Epithelial cell of alveolus of lung (primary cell): ENCODE results near the gene PUSL1. TPM values are rescaled to one million over a fixed set of nuclear protein-coding genes. Genes with fewer than 3 reads are reported as not detected.

Experiments
- total RNA-seq: library from RNA; depleted of rRNA; stranded (reverse); fragments of >200 nt; gene quantifications from 2 replicates; pipeline ENCODE4 v1.2.1, GENCODE V29; 2015

The PUSL1 gene, protein sequence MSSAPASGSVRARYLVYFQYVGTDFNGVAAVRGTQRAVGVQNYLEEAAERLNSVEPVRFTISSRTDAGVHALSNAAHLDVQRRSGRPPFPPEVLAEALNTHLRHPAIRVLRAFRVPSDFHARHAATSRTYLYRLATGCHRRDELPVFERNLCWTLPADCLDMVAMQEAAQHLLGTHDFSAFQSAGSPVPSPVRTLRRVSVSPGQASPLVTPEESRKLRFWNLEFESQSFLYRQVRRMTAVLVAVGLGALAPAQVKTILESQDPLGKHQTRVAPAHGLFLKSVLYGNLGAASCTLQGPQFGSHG
- total RNA-seq: 22.8 and 29.1 TPM in 2 replicates

DNA sequence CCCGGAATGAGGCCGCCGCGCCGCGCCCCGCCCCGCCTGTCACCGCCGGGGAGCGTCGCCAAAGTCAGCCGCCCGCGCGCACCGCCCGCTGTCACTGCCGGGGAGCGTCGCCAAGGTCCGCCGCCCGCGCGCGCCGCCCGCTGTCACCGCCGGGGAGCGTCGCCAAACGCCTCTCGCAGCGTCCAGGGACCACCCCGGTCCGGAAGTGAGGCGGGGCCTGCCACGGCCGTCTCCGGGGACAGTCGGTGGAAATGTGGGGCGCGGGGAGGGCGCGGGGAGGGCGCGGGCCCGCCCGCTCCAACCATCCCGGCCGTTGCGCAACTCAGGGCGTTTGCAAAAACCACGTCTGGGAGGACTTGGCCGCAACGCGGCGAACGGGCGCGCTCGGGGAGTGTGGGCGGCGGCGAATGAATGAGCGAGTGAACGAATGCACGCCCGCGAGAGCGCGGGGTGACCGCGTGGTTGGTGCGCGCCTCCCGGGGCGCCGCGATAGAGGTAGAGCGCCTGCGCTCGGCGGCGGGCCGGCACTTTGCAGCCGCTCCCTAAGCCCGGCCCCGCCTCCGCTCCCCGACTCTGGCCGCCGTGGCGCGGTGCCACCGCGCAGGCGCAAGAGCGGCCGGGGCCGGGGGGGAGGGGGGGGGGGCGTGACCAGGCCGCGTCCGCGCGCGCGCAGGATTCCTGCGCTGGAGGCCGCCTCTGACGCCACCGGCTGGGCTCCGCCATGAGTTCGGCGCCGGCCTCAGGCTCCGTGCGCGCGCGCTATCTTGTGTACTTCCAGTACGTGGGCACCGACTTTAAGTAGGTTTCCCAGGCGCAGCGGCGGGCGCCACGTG lies at the start of gene PUSL1, which contains the start of gene ACAP3:
TSS of gene PUSL1 (plus strand) at position 675 of the 833 bp plus-strand sequence. CDS start at position 722, 47 bp downstream.
TSS of gene ACAP3 (minus strand) at position 8 of the 833 bp plus-strand sequence. CDS start 115 bp downstream, outside the sequence.

DNA sequence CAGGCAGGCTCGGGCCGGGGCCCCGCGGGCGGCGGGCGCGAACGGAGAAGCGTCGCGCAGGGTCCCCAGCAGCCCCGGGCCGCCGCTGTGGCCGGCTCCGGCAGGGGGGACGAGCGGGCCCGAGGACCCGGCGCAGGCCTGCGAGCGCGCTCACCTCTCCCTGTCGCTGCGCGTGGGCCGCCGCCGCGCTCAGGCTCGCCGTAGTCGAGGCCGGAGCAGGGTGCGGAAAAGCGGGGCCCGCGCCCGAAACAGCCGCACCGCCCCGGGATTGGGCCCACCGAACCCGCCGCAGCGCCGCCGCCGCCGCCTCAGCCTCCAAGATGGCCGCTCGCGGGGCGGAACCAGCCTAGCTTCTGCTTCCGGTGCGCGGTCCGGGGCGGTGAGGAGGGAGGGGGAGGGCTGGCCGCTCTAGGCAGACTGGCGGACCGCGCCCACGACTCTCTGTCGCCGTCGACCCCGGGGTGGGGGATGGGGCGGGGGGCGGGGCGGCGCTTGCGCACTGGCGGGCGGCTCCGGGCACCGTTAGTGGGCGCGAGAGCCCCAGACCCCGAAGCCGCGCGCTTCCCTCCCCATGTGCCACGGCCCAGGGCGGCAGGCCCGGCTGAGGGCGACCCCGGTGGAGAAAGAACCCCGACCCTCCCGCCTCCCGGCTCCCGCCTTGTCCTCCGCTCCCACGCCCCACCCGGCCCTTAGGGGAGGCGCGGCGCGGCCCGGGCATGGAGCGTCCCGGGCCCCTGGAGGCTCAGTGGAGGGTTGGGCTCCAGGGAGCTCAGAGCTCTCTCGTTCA lies 34.7 kb upstream of the PUSL1 start, which contains the start of gene UBE2J2:
TSS of gene UBE2J2 (minus strand) at position 343 of the 787 bp plus-strand sequence. CDS start 5,862 bp downstream, outside the sequence.

DNA sequence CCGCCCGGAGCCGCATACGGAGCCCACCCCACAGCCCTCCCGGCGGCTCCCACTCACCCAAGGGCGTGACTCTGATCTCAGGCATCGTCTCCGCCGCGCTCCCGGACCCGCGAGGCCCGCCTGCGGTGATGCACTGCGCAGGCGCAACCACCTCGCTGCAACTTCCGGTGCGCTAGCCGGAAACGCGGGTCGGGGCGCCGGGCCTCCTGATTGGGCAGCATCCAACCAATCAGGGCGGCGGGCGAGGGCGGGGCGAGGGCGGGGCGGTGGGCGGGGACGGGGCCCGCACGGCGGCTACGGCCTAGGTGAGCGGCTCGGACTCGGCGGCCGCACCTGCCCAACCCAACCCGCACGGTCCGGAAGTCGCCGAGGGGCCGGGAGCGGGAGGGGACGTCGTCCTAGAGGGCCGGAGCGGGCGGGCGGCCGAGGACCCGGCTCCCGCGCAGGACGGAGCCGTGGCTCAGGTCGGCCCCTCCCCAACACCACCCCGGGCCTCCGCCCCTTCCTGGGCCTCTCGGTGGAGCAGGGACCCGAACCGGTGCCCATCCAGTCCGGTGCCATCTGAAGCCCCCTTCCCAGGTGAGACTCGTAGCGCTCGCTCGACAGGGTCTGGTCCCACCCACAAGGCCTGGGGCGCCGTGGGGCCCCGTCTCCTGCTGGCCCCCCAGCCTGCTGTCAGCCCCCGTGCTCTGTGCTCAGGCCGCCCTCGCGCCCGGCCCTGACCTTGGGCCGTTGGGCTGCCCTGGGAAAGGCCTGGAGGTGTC lies 16.3 kb downstream of the PUSL1 start, which contains the start of the genes CPTP and INTS11:
TSS of gene CPTP (plus strand) at position 279 of the 764 bp plus-strand sequence. CDS start 2,109 bp downstream, outside the sequence.
TSS of gene INTS11 (minus strand) at position 137 of the 764 bp plus-strand sequence. CDS start at position 85, 52 bp downstream.

DNA sequence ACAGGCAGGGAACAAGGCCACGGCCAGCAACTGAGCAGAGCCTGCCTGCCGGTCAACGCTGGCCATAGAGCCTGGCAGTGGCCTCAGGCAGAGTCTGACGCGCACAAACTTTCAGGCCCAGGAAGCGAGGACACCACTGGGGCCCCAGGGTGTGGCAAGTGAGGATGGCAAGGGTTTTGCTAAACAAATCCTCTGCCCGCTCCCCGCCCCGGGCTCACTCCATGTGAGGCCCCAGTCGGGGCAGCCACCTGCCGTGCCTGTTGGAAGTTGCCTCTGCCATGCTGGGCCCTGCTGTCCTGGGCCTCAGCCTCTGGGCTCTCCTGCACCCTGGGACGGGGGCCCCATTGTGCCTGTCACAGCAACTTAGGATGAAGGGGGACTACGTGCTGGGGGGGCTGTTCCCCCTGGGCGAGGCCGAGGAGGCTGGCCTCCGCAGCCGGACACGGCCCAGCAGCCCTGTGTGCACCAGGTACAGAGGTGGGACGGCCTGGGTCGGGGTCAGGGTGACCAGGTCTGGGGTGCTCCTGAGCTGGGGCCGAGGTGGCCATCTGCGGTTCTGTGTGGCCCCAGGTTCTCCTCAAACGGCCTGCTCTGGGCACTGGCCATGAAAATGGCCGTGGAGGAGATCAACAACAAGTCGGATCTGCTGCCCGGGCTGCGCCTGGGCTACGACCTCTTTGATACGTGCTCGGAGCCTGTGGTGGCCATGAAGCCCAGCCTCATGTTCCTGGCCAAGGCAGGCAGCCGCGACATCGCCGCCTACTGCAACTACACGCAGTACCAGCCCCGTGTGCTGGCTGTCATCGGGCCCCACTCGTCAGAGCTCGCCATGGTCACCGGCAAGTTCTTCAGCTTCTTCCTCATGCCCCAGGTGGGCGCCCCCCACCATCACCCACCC lies 22.9 kb downstream of the PUSL1 start, which contains the start of gene TAS1R3:
TSS of gene TAS1R3 (plus strand) at position 213 of the 898 bp plus-strand sequence. CDS start at position 279, 66 bp downstream.

DNA sequence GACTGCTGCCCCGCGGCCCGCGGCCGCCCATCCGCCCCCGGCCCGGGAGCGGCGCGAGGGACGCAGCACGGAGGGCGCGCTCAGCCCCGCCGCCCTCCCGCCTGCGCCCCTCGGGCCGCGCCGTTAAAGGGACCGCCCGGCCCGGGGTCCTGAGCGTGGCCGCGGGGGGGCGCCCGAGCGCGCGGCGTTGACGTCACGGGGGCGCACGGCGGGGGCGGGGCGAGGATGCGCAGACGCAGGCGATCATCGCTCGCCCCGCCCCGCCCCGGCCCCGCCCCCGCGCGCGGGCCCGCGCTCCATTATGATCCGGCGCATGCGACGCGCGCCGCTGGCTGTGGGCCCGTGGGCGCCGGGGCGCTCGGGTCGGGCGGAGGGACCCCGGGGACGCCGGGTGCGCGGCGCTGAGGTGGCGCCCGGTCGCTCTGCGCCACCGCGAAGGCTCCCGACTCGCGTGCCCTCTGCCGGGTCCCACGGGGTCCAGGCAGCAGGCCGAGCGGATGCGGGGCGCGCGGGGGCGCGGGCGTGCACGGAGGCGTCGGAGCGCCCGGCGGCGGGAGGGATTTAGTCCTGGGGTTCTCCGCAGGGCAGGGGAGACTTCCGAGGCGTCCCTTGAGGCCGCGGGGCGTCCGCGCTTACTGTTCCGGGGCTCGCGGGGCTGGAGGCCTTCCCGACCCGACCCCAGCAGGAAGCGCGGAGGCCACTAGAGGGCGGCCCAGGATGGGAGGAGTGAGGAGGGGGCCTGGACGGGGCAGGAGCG lies 41.0 kb downstream of the PUSL1 start, which contains the start of gene DVL1:
TSS of gene DVL1 (minus strand) at position 163 of the 757 bp plus-strand sequence. CDS start 353 bp downstream, outside the sequence.

DNA sequence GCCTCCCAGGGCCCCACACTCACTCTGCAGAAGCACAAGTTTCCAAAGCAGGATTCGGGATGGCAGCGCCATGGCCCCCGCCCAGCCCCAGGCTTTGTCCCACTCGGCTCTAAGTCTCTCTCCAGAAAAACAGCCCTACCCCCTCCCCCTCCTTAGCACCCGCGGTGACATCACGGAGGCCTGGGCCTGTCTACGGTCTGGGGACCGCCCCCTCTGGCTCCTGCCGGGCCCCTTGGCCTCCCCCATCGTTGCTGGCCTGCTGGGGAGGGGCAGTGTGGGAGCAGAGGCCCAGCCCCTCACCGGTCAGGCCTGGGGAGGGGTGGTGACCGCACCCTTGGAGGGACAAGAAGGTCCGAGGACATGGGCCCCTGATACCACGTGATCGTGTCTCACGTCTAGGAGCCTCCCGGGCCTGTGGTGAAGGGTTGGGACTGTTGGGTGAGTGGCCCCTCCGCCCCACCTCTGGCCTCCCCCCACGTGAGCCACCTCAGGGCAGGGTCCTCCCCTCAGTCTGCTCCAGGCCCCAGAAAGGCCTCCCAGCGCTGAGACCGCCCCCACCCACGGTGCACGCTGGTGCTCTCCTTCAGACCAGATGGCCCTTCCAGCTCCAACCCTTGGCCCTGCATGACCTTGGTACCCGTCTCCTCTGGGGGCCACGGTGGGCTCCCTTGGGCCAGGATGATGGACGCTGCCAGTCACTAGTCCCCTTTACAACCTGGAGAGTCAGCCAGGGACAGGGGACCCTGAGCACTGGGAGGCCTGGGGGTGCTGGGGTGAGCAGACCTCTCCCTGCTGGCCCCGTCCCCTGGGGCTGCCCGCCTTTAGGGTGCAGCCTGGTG lies 50.3 kb downstream of the PUSL1 start, which contains the start of gene MXRA8:
TSS of gene MXRA8 (minus strand) at position 123 of the 839 bp plus-strand sequence. CDS start at position 72, 51 bp downstream.

Other genes starting within 250 kb of the PUSL1 start
- not detected in 2 replicates for gene RNF223, start 234.3 kb upstream of the PUSL1 start, total RNA-seq
- 14.1 and 14.8 TPM in 2 replicates for gene C1orf159, start 192.5 kb upstream of the PUSL1 start, total RNA-seq
- not detected in 2 replicates for gene TTLL10, start 134.7 kb upstream of the PUSL1 start, total RNA-seq
- gene TNFRSF18, start 102.0 kb upstream of the PUSL1 start, total RNA-seq: 0.08 and 2.1 TPM in 2 replicates
- 2.3 TPM in 1 of 2 replicates, not detected in the other for gene TNFRSF4, start 94.4 kb upstream of the PUSL1 start, total RNA-seq
- gene SDF4, start 76.6 kb upstream of the PUSL1 start, total RNA-seq: 198 and 213 TPM in 2 replicates
- 31.2 and 33.3 TPM in 2 replicates for gene B3GALT6, start 76.4 kb upstream of the PUSL1 start, total RNA-seq
- gene C1QTNF12, start 61.9 kb upstream of the PUSL1 start, total RNA-seq: 0.88 and 1.0 TPM in 2 replicates
- 54.6 and 59.0 TPM in 2 replicates for gene UBE2J2, start 34.7 kb upstream of the PUSL1 start, total RNA-seq
- gene SCNN1D, start 28.2 kb upstream of the PUSL1 start, total RNA-seq: 0.13 and 1.9 TPM in 2 replicates
- 18.0 and 42.2 TPM in 2 replicates for gene ACAP3, start 667 bp upstream of the PUSL1 start, total RNA-seq
- gene INTS11, start 16.1 kb downstream of the PUSL1 start, total RNA-seq: 66.5 and 80.2 TPM in 2 replicates
- gene CPTP, start 16.2 kb downstream of the PUSL1 start, total RNA-seq: 19.5 and 24.6 TPM in 2 replicates
- gene TAS1R3, start 22.7 kb downstream of the PUSL1 start, total RNA-seq: under 0.01 and 0.26 TPM in 2 replicates
- 40.4 and 50.7 TPM in 2 replicates for gene DVL1, start 40.8 kb downstream of the PUSL1 start, total RNA-seq
- gene MXRA8, start 50.0 kb downstream of the PUSL1 start, total RNA-seq: 281 and 666 TPM in 2 replicates
- gene AURKAIP1, start 66.6 kb downstream of the PUSL1 start, total RNA-seq: 119 and 199 TPM in 2 replicates
- gene CCNL2, start 90.7 kb downstream of the PUSL1 start, total RNA-seq: 28.2 and 115 TPM in 2 replicates
- gene MRPL20, start 98.7 kb downstream of the PUSL1 start, total RNA-seq: 120 and 138 TPM in 2 replicates
- gene ANKRD65, start 112.7 kb downstream of the PUSL1 start, total RNA-seq: 3.1 and 4.1 TPM in 2 replicates
- gene VWA1, start 127.1 kb downstream of the PUSL1 start, total RNA-seq: 30.5 and 35.1 TPM in 2 replicates
- 0.13 TPM in 1 of 2 replicates, not detected in the other for gene ATAD3C, start 141.1 kb downstream of the PUSL1 start, total RNA-seq
- 11.4 and 20.0 TPM in 2 replicates for gene ATAD3B, start 163.2 kb downstream of the PUSL1 start, total RNA-seq
- gene ATAD3A, start 203.6 kb downstream of the PUSL1 start, total RNA-seq: 15.3 and 45.6 TPM in 2 replicates
- 4.4 and 10.3 TPM in 2 replicates for gene TMEM240, start 232.0 kb downstream of the PUSL1 start, total RNA-seq